RWPE2 (cell line): ENCODE data around the gene SYP.

Experiments
- ATAC-seq: fragments of 200-7000 bp; cut with Tn5 transposase; 3 replicates; pipeline ENCODE4 v1.9.1; 2021; ENCODE audit warnings: low read depth
- DNase-seq: peaks from one replicate; pipeline ENCODE4 v3.0.0-alpha.2; 2020; ENCODE audit warnings: low spot score
- H3K27ac ChIP-seq: fragments of 450-650 bp; 2 replicates; pipeline ENCODE4 v1.5.1; 2017; ENCODE audit warnings: mild to moderate bottlenecking; ENCODE audit not compliant: poor library complexity, severe bottlenecking
- H3K27me3 ChIP-seq: fragments of 250-450 bp; sonication (Bioruptor Pico); 2 replicates; pipeline ENCODE4 v1.5.1; 2021; ENCODE audit warnings: mild to moderate bottlenecking, moderate library complexity; ENCODE audit not compliant: insufficient read depth, poor library complexity, severe bottlenecking
- H3K36me3 ChIP-seq: fragments of 250-450 bp; sonication (Bioruptor Pico); 2 replicates; pipeline ENCODE4 v1.5.1; 2020; ENCODE audit warnings: low read depth, mild to moderate bottlenecking, moderate library complexity
- H3K4me1 ChIP-seq: fragments of 250-450 bp; sonication (Bioruptor Pico); 2 replicates; pipeline ENCODE4 v1.5.1; 2021; ENCODE audit warnings: mild to moderate bottlenecking, moderate library complexity; ENCODE audit not compliant: insufficient read depth, poor library complexity, severe bottlenecking
- H3K4me3 ChIP-seq: fragments of 250-450 bp; sonication (Bioruptor Pico); 2 replicates; pipeline ENCODE4 v1.5.1; 2021; ENCODE audit warnings: mild to moderate bottlenecking, moderate library complexity; ENCODE audit not compliant: severe bottlenecking
- H3K9me3 ChIP-seq: fragments of 250-450 bp; sonication (Bioruptor Pico); 2 replicates; pipeline ENCODE4 v1.5.1; 2021; ENCODE audit warnings: mild to moderate bottlenecking, moderate library complexity; ENCODE audit not compliant: severe bottlenecking
- CTCF ChIP-seq: fragments of 450-650 bp; IDR thresholded peaks from one replicate; pipeline ENCODE4 v1.5.1; 2017; ENCODE audit warnings: mild to moderate bottlenecking, moderate library complexity; ENCODE audit not compliant: poor library complexity, severe bottlenecking

SYP gene

GRCh38 chrX:49225858-49226257 lies 25.9 kb upstream of the SYP start:
- no peak for TF ChIP-seq CTCF
- no peak for DNase-seq

GRCh38 chrX:49221868-49222267 lies 21.9 kb upstream of the SYP start:
- TF ChIP-seq CTCF, result no peak
- H3K27ac ChIP-seq, result no peak overlapping the region
- no peaks in the 10 kb centered on the region for H3K9me3 ChIP-seq
- no peak overlapping the region for H3K4me3 ChIP-seq
- no peaks in the 10 kb centered on the region for H3K4me1 ChIP-seq
- peaks cover 6% of the 10 kb centered on the region for H3K27me3 ChIP-seq
- DNase-seq, result no peak
- no peaks in the 10 kb centered on the region for H3K36me3 ChIP-seq
- no peak for ATAC-seq

More at GRCh38 chrX:49225858-49226257, 25.9 kb upstream of the SYP start:
- Histone ChIP-seq H3K36me3 (no peaks in the 10 kb centered on the region), H3K27me3 (peaks cover 6% of the 10 kb centered on the region), H3K4me1 (no peaks in the 10 kb centered on the region), H3K27ac (no peak overlapping the region), H3K9me3 (no peaks in the 10 kb centered on the region), H3K4me3 (no peak overlapping the region)
- ATAC-seq, result no peak

- DNase-seq, result no peak
- no peak for TF ChIP-seq CTCF
- Histone ChIP-seq H3K36me3 (no peaks in the 10 kb centered on the region), H3K27me3 (no peaks in the 10 kb centered on the region), H3K27ac (no peak overlapping the region), H3K4me1 (no peaks in the 10 kb centered on the region), H3K4me3 (no peak overlapping the region), H3K9me3 (no peaks in the 10 kb centered on the region)
- ATAC-seq, result no peak
Measured at GRCh38 chrX:49220100-49220499, 20.1 kb upstream of the SYP start.

GRCh38 chrX:49214996-49215526 lies 15.1 kb upstream of the SYP start:
- no peaks in the 10 kb centered on the region for H3K27me3 ChIP-seq
- no peak overlapping the region for H3K27ac ChIP-seq
- DNase-seq (no peak), ATAC-seq (no peak)
- H3K9me3 ChIP-seq, result no peaks in the 10 kb centered on the region
- H3K4me1 ChIP-seq, result no peaks in the 10 kb centered on the region
- TF ChIP-seq CTCF, result no peak
- no peak overlapping the region for H3K4me3 ChIP-seq
- H3K36me3 ChIP-seq, result no peaks in the 10 kb centered on the region

GRCh38 chrX:49214416-49214815 lies 14.4 kb upstream of the SYP start:
- DNase-seq, result no peak
- no peaks in the 10 kb centered on the region for H3K36me3 ChIP-seq
- H3K27ac ChIP-seq, result no peak overlapping the region
- ATAC-seq, result no peak
- H3K4me1 ChIP-seq, result no peaks in the 10 kb centered on the region
- no peak overlapping the region for H3K4me3 ChIP-seq
- H3K27me3 ChIP-seq, result no peaks in the 10 kb centered on the region
- no peaks in the 10 kb centered on the region for H3K9me3 ChIP-seq
- no peak for TF ChIP-seq CTCF
